Measurements from ENCODE around the gene FAM174C.
A peak's percentile ranks its signal among the peaks of the same experiment; 100 is the strongest.

Gene FAM174C

DNA sequence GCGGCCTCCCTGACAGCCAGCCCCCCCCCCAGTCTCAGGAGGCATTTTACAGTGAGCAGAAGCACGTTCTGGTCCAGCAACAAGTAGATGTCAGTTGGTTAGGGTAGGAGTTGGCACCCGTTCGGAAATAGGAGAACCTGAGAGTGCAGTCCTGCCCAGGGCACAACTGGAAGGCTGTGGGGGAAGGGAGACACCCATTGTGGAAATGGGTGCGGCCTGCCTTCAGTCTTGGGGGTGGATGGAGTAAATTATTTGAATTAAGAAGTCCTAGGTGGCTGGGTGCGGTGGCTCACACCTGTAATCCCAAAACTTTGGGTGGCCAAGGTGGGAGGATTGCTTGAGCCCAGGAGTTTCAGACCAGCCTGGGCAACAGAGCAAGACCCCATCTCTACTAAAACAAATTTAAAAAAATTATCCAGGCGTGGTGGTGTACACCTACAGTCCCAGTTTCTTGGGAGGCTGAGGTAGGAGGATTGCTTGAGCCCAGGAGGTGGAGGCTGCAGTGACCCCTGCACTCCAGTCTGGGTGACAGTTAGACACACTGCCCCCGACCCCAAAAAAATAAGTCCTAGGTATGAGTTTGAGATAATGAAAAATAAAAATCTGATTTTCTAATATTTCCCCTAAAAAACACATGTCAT, 5.0 kb upstream of the FAM174C start:
- H3K4me3 ChIP-seq (ENCODE audit: low read depth, low read length) = peak overlapping the region; percentile 93
- TF ChIP-seq, protein P1, sequence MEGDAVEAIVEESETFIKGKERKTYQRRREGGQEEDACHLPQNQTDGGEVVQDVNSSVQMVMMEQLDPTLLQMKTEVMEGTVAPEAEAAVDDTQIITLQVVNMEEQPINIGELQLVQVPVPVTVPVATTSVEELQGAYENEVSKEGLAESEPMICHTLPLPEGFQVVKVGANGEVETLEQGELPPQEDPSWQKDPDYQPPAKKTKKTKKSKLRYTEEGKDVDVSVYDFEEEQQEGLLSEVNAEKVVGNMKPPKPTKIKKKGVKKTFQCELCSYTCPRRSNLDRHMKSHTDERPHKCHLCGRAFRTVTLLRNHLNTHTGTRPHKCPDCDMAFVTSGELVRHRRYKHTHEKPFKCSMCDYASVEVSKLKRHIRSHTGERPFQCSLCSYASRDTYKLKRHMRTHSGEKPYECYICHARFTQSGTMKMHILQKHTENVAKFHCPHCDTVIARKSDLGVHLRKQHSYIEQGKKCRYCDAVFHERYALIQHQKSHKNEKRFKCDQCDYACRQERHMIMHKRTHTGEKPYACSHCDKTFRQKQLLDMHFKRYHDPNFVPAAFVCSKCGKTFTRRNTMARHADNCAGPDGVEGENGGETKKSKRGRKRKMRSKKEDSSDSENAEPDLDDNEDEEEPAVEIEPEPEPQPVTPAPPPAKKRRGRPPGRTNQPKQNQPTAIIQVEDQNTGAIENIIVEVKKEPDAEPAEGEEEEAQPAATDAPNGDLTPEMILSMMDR (IDR thresholded peaks at IDR 0.05; ENCODE audit: low read depth, low read length, missing control alignments) = no peak
- DNase-seq (ENCODE audit: low read depth) = no peak

DNA sequence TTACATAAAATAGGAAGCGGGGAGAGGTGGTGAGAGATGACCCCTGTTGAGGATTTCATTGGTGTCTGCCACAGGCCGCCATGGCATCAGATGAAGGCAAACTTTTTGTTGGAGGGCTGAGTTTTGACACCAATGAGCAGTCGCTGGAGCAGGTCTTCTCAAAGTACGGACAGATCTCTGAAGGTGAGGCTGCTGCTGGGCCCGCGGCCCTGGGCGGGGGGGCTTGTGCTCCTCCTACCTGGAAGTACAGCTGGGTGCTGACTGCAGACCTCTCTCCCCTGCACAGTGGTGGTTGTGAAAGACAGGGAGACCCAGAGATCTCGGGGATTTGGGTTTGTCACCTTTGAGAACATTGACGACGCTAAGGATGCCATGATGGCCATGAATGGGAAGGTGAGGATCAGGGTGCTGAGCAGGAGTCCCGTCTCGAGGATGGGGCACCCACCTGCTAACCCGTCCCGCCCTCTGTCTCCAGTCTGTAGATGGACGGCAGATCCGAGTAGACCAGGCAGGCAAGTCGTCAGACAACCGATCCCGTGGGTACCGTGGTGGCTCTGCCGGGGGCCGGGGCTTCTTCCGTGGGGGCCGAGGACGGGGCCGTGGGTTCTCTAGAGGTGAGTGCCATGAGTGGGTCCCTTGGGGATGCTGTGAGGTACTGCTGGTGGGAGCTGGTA, 4.3 kb upstream of the FAM174C start:
- H3K4me3 ChIP-seq (ENCODE audit: low read depth, low read length) = peak overlapping the region; percentile 93
- DNase-seq (ENCODE audit: low read depth) = no peak
- TF ChIP-seq, protein P1 (IDR thresholded peaks at IDR 0.05; ENCODE audit: low read depth, low read length, missing control alignments) = no peak

DNA sequence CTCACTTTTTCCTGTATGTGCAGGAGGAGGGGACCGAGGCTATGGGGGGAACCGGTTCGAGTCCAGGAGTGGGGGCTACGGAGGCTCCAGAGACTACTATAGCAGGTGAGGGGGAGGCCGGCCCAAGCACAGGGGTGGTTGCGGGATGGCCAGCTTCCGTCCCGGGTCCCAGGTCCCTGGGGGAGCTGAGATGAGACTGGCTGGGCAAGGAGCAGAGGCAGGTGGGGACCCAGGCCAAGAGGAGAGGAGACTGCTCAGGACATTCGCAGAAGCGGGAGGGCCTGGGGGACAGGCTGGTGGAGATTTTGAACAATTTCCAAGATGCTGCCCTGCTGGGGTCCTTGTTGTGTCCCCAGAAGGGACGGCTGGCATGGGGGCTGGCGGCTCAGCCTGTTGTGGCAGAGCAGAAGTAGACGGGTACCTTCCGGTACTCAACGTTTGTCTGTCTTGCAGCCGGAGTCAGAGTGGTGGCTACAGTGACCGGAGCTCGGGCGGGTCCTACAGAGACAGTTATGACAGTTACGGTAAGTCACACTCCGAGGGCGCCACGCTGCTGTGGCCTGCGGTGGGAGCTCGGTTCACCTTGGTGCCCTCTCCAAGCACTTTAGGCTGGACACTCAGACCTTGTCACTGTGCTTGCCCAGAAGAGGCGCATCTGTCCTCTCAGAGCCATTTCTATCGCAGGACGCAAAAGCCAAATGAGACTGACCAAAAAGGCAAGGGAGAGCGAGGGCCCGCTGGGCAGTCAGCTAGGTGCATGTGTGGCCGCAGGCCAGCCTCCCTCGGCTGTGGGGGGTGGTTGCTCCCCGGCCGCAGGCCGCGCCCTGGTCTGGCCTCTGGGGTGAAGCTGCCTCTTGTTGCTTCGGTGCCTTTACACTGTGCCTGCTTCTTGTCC, 3.6 kb upstream of the FAM174C start:
- TF ChIP-seq, protein P1 (IDR thresholded peaks at IDR 0.05; ENCODE audit: low read depth, low read length, missing control alignments) = no peak
- DNase-seq (ENCODE audit: low read depth) = no peak
- no peak overlapping the region; the same call in 1 of the 2 replicates for H3K4me3 ChIP-seq (ENCODE audit: low read depth, low read length)

DNA sequence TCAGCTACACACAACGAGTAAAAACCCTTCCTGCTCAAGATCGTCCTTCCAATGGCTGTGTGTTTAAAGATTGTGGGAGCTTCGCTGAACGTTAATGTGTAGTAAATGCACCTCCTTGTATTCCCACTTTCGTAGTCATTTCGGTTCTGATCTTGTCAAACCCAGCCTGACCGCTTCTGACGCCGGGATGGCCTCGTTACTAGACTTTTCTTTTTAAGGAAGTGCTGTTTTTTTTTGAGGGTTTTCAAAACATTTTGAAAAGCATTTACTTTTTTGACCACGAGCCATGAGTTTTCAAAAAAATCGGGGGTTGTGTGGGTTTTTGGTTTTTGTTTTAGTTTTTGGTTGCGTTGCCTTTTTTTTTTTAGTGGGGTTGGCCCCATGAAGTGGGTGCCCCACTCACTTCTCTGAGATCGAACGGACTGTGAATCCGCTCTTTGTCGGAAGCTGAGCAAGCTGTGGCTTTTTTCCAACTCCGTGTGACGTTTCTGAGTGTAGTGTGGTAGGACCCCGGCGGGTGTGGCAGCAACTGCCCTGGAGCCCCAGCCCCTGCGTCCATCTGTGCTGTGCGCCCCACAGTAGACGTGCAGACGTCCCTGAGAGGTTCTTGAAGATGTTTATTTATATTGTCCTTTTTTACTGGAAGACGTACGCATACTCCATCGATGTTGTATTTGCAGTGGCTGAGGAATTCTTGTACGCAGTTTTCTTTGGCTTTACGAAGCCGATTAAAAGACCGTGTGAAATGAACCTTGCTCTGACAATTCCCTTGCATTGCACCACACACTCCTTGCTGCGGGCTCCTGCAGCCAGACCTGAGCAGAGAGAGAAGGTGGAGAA, 2.7 kb upstream of the FAM174C start:
- TF ChIP-seq, protein P1 (IDR thresholded peaks at IDR 0.05; ENCODE audit: low read depth, low read length, missing control alignments) = no peak
- DNase-seq (ENCODE audit: low read depth) = no peak
- H3K4me3 ChIP-seq (ENCODE audit: low read depth, low read length) = no peak overlapping the region

DNA sequence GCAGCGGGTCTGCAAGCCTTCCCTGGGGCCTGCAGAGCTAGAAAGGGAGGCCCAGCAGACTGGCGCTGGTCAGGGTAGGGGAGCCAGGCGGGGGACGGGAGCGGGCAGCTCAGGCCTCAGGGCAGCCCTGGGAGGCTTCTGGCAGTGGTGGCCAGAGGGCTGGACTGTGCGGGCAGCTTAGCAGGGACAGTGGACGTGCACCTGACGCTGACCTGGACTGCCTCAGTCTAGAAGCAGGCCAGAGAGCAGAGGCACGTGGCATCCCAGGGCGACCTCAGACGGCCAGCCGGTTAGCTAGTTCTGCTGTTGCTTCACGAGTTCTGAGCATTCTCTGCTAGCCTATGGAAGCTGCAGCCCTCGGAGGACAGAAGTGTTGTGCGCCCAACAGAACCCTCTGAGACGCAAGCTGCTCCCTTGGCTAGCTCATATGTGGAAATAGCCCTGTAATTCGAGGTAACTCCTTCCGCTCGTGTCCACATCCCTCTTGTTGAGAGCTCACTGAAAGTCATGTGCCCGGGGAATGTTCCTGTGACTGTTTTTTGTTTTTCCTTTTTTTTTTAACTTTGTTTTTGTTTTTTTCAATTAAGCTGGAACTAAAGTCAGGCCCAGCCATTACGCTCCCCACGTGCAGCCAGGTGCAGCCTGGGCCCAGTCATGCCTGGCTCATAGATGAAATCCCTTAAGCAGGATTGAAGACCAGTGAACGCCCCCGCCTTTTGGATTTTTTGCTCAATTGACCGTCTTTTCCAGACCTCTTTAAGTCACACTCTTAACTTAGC, 1.9 kb upstream of the FAM174C start:
- TF ChIP-seq, protein P1 (IDR thresholded peaks at IDR 0.05; ENCODE audit: low read depth, low read length, missing control alignments) = no peak
- no peak for DNase-seq (ENCODE audit: low read depth)
- H3K4me3 ChIP-seq (ENCODE audit: low read depth, low read length) = no peak overlapping the region

Data from GM12864 (cell line).